ENCODE data around the gene GRM7. TPM values are rescaled to one million over a fixed set of nuclear protein-coding genes. Genes with fewer than 3 reads are reported as not detected.

Gene GRM7
- total and polyA plus RNA-seq, 2 experiments from 2014 or later, result 0.40 TPM; not detected in 1

DNA sequence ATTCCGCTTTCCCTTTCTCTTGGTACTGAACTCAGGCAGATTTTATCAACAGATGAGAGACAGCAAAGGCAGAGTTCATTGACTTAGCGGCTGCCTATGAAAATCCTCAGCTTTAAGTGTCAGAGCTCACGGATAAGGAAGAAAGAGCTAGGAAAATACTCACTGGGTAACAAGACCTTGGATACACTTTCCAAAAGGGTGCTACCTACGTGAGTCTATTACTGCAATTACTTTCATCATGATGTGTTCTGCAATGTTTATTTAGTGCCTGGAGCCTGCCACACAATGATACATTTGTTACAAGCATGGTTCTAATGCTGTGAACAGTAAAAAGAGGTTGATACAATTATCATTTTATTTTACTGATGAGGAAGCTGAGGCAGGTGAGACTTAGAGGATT lies 177.5 kb downstream of the GRM7 start:
- Mint-ChIP-seq H3K27me3 (ENCODE audit: insufficient read depth, low read depth, poor library complexity) (no peaks in the 10 kb centered on the region), H3K9me3 (peaks cover 74% of the 10 kb centered on the region), H3K4me3 (no peak overlapping the region), H3K27ac (no peak overlapping the region), H3K36me3 (ENCODE audit: low read depth) (no peaks in the 10 kb centered on the region), H3K4me1 (no peaks in the 10 kb centered on the region; the same call in 2 of the 3 replicates)
- H3K36me3 ChIP-seq (ENCODE audit: insufficient read depth), result no peaks in the 10 kb centered on the region
- H3K9me2 ChIP-seq (ENCODE audit: insufficient read depth), result no peaks in the 10 kb centered on the region
- TF ChIP-seq EZH2phosphoT487 (IDR thresholded peaks at IDR 0.05; ENCODE audit: unreplicated experiment) (no peak), CREB1 (CRISPR knock-in tag; IDR thresholded peaks at IDR 0.05; ENCODE audit: low read depth) (no peak), STAT1 (IDR thresholded peaks at IDR 0.05; ENCODE audit: unreplicated experiment) (no peak), ZNF114 (CRISPR knock-in tag; IDR thresholded peaks at IDR 0.05) (no peak), NANOG (IDR thresholded peaks at IDR 0.05; ENCODE audit: borderline replicate concordance) (no peak), ZNF331 (CRISPR knock-in tag; IDR thresholded peaks at IDR 0.05; ENCODE audit: low read depth) (no peak), JUNB (IDR thresholded peaks at IDR 0.05; ENCODE audit: unreplicated experiment) (no peak), POLR2AphosphoS5 (IDR thresholded peaks at IDR 0.05; ENCODE audit: low read depth) (no peak), EZH2 (IDR thresholded peaks at IDR 0.05; ENCODE audit: low read depth, unreplicated experiment) (no peak)
- TF ChIP-seq, protein P1, sequence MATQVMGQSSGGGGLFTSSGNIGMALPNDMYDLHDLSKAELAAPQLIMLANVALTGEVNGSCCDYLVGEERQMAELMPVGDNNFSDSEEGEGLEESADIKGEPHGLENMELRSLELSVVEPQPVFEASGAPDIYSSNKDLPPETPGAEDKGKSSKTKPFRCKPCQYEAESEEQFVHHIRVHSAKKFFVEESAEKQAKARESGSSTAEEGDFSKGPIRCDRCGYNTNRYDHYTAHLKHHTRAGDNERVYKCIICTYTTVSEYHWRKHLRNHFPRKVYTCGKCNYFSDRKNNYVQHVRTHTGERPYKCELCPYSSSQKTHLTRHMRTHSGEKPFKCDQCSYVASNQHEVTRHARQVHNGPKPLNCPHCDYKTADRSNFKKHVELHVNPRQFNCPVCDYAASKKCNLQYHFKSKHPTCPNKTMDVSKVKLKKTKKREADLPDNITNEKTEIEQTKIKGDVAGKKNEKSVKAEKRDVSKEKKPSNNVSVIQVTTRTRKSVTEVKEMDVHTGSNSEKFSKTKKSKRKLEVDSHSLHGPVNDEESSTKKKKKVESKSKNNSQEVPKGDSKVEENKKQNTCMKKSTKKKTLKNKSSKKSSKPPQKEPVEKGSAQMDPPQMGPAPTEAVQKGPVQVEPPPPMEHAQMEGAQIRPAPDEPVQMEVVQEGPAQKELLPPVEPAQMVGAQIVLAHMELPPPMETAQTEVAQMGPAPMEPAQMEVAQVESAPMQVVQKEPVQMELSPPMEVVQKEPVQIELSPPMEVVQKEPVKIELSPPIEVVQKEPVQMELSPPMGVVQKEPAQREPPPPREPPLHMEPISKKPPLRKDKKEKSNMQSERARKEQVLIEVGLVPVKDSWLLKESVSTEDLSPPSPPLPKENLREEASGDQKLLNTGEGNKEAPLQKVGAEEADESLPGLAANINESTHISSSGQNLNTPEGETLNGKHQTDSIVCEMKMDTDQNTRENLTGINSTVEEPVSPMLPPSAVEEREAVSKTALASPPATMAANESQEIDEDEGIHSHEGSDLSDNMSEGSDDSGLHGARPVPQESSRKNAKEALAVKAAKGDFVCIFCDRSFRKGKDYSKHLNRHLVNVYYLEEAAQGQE (IDR thresholded peaks at IDR 0.05; ENCODE audit: unreplicated experiment), result no peak
- TF ChIP-seq, protein P2, sequence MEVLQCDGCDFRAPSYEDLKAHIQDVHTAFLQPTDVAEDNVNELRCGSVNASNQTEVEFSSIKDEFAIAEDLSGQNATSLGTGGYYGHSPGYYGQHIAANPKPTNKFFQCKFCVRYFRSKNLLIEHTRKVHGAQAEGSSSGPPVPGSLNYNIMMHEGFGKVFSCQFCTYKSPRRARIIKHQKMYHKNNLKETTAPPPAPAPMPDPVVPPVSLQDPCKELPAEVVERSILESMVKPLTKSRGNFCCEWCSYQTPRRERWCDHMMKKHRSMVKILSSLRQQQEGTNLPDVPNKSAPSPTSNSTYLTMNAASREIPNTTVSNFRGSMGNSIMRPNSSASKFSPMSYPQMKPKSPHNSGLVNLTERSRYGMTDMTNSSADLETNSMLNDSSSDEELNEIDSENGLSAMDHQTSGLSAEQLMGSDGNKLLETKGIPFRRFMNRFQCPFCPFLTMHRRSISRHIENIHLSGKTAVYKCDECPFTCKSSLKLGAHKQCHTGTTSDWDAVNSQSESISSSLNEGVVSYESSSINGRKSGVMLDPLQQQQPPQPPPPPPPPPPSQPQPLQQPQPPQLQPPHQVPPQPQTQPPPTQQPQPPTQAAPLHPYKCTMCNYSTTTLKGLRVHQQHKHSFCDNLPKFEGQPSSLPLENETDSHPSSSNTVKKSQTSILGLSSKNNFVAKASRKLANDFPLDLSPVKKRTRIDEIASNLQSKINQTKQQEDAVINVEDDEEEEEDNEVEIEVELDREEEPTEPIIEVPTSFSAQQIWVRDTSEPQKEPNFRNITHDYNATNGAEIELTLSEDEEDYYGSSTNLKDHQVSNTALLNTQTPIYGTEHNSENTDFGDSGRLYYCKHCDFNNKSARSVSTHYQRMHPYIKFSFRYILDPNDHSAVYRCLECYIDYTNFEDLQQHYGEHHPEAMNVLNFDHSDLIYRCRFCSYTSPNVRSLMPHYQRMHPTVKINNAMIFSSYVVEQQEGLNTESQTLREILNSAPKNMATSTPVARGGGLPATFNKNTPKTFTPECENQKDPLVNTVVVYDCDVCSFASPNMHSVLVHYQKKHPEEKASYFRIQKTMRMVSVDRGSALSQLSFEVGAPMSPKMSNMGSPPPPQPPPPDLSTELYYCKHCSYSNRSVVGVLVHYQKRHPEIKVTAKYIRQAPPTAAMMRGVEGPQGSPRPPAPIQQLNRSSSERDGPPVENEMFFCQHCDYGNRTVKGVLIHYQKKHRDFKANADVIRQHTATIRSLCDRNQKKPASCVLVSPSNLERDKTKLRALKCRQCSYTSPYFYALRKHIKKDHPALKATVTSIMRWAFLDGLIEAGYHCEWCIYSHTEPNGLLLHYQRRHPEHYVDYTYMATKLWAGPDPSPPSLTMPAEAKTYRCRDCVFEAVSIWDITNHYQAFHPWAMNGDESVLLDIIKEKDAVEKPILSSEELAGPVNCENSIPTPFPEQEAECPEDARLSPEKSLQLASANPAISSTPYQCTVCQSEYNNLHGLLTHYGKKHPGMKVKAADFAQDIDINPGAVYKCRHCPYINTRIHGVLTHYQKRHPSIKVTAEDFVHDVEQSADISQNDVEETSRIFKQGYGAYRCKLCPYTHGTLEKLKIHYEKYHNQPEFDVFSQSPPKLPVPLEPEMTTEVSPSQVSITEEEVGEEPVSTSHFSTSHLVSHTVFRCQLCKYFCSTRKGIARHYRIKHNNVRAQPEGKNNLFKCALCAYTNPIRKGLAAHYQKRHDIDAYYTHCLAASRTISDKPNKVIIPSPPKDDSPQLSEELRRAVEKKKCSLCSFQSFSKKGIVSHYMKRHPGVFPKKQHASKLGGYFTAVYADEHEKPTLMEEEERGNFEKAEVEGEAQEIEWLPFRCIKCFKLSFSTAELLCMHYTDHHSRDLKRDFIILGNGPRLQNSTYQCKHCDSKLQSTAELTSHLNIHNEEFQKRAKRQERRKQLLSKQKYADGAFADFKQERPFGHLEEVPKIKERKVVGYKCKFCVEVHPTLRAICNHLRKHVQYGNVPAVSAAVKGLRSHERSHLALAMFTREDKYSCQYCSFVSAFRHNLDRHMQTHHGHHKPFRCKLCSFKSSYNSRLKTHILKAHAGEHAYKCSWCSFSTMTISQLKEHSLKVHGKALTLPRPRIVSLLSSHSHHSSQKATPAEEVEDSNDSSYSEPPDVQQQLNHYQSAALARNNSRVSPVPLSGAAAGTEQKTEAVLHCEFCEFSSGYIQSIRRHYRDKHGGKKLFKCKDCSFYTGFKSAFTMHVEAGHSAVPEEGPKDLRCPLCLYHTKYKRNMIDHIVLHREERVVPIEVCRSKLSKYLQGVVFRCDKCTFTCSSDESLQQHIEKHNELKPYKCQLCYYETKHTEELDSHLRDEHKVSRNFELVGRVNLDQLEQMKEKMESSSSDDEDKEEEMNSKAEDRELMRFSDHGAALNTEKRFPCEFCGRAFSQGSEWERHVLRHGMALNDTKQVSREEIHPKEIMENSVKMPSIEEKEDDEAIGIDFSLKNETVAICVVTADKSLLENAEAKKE (CRISPR knock-in tag; IDR thresholded peaks at IDR 0.05), result no peak
- TF ChIP-seq, protein P3, sequence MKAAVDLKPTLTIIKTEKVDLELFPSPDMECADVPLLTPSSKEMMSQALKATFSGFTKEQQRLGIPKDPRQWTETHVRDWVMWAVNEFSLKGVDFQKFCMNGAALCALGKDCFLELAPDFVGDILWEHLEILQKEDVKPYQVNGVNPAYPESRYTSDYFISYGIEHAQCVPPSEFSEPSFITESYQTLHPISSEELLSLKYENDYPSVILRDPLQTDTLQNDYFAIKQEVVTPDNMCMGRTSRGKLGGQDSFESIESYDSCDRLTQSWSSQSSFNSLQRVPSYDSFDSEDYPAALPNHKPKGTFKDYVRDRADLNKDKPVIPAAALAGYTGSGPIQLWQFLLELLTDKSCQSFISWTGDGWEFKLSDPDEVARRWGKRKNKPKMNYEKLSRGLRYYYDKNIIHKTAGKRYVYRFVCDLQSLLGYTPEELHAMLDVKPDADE (IDR thresholded peaks at IDR 0.05), result no peak
- TF ChIP-seq, protein P4, sequence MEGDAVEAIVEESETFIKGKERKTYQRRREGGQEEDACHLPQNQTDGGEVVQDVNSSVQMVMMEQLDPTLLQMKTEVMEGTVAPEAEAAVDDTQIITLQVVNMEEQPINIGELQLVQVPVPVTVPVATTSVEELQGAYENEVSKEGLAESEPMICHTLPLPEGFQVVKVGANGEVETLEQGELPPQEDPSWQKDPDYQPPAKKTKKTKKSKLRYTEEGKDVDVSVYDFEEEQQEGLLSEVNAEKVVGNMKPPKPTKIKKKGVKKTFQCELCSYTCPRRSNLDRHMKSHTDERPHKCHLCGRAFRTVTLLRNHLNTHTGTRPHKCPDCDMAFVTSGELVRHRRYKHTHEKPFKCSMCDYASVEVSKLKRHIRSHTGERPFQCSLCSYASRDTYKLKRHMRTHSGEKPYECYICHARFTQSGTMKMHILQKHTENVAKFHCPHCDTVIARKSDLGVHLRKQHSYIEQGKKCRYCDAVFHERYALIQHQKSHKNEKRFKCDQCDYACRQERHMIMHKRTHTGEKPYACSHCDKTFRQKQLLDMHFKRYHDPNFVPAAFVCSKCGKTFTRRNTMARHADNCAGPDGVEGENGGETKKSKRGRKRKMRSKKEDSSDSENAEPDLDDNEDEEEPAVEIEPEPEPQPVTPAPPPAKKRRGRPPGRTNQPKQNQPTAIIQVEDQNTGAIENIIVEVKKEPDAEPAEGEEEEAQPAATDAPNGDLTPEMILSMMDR (conservative IDR thresholded peaks at IDR 0.05; ENCODE audit: low read depth in 2 of 2), result no peak
- H3K4me2 ChIP-seq, result no peak overlapping the region
- H3K27ac ChIP-seq (ENCODE audit: low read depth), result no peak overlapping the region
- DNase-seq (ENCODE audit: low spot score), result no peak
- H3F3A ChIP-seq (replicated peaks; ENCODE audit: low read depth), result no peaks in the 10 kb centered on the region
- no peak overlapping the region for H3K4me3 ChIP-seq
- no peak for ATAC-seq
- H4K20me1 ChIP-seq (replicated peaks; ENCODE audit: insufficient read depth), result no peaks in the 10 kb centered on the region
- no peaks in the 10 kb centered on the region for H3K27me3 ChIP-seq (ENCODE audit: insufficient read depth)
- no peaks in the 10 kb centered on the region for H3K4me1 ChIP-seq (ENCODE audit: insufficient read depth)
- no peak overlapping the region for H2AFZ ChIP-seq
- no peaks in the 10 kb centered on the region for H3K79me2 ChIP-seq (replicated peaks; ENCODE audit: insufficient read depth)
